NCI-H187 treated with DMSO at 0.1 percent for 48 hours (cell line): Measurements from ENCODE around the gene SMYD3.
"Not testable (repeated sequence)": the region's sequence is repeated elsewhere in the genome, so short reads cannot be mapped to it uniquely, and the experiment has no call there.

ENCODE experiments used
- DNase-seq: peaks from one replicate; lab custom pipeline; 2025; lab: John Stamatoyannopoulos, UW

SMYD3 gene

DNA sequence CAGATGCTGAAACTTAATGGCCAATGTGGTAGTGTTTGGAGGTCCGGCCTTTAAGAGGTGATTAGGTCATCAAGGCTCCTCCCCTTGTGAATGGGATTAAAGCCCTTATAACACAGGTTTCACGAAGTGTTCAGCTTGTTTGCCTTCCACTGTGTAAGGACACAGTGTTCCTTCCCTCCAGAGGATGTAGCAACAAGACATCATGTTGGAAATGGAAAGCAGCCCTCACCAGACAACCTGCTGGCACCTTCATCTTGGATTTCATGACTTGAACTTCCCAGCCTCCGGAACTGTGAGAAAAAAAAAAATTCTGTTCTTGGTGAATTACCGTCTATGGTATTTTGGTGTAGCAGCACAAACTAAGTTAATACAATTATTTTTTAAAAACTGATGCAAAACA is 738.5 kb downstream of the SMYD3 start:
- DNase-seq: no peak

DNA sequence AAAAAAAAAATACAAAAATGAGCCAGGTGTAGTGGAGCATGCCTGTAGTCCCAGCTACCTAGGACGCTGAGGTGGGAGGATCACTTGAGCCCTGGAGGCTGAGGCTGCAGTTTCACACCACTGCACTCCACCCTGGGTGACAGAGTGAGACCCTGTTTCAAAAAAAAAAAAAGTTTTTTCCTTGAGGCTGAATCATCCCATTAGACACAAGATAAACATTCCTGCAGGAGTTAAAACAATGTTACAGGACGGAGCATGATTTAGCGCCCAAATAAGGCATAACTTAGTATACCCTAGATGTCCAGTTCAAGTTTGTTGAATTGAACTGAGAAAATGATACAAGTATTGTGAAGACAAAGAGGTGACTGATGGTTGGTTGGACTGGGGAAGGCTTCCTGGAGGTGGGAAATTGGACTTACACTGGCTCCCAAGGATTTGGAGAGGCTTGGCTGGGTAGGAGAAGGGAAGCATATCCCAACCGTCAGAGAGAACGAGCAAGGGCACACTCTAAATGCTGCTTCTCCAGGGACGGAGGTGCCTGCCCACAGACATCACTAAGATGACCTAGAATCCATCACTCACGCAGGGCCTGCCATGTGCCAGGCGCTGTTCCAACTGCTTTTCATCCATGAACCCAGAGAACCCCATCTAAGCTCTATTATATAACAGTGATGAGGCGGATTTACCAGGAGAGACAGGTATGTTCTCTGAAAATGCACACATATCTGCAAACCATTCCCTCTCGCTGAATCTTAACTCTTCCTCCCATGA is 741.7 kb downstream of the SMYD3 start:
- no peak for DNase-seq

DNA sequence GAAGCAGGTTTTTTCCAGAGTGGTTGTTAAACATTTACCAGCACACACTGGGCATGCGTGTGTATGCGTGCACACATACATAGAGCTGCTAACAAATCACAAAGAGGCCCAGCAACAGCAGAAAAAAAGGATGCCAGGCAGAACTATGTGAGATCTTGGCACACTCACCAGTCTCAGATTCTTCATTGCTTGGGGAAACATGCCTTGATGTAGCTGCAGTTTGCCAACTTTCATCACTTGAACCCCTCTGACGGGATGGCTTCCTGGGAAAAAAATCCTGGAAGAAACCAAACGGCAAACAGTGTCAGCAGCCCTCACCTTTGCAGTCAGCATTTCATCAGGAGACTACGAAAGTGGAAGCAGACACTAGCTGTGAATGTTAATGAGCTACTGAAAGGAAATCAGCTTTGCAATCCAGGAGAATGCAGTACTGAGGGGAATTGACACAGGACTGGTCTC is 743.2 kb downstream of the SMYD3 start:
- no peak for DNase-seq

DNA sequence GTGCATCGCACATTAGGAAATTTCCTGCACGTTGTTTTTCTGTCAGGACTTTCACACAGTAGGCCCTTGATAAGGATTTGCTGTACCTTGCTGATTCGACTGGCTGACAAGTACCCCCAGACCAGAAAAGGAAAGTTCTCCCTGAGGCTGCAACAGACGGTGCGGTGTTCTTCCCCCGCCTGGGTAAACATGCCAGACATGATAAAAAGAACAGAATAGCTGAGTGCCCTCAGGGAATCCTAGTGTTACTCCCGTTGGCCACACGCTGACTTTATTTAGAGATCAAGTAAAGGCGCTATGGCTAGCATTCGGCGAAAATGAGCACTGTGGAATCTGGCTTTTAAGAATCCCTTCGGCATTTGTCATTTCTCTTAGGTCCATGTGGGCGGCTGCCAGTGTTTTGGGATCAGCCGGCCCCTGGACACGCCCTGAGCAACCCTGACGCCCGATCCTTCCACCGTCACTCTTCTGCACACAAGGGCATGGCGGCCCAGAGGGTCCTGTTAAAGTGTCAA is 744.6 kb downstream of the SMYD3 start:
- no peak for DNase-seq

DNA sequence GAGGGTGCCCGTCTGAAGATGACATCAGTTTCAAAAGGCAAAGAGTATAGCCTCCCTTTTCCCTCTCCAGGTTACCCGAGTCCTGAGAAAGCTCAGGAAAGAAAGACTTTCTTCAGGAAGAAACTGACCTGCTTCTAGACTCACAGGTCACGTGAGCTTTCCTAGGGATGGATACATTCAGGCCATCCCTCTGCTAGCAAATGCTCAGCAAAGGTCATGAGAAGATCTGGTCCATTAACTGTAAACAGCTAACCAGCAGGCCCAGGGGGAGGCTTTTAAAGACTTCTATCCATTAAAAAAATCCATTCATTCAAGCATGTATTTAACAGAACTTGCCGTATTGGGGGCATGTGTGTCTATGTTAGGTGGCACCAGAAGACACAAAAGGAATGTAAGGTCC is 746.8 kb downstream of the SMYD3 start:
- no peak for DNase-seq

DNA sequence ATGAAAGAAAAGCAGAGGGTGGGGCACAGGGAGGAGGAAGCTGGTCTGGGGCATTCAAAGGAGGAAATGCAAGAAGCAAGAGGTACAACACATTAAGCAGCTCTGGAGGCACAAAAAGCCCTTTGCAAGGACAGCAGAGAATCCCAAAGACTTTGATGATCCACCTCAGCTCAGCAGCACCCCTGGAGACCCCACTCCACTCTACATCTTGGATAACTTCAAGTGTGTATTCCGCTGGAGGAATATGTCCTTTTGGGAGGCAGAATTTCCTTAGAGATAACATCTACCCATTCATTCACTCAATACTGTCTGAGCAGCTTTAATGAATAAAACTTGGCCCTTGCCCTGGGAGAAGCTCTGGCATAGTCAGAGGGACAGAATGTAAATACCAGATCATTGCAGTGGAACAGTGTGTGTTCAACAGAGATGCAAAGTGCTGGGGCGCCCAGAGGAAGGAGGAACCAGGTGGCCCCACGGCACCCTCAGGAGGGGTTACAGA is 752.6 kb downstream of the SMYD3 start:
- DNase-seq: no peak

DNA sequence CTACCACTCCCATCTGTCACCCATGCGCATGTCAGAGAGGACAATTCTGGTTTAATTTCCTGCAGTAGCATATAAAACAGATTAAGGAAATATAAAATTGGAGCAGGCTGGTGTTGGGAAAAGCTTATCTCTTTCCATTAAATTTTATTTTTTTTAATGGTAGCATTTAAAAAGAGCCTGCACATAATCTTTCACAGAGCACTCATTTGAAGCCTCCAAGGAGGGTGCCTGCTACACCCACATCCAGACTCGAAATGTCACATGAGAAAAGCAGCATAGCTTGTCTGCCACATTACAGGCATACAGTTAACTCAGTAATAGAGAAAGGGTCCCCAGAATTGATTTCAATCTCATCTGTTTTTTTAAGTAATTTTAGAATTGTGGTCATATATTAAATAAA is 753.3 kb downstream of the SMYD3 start:
- DNase-seq: no peak

DNA sequence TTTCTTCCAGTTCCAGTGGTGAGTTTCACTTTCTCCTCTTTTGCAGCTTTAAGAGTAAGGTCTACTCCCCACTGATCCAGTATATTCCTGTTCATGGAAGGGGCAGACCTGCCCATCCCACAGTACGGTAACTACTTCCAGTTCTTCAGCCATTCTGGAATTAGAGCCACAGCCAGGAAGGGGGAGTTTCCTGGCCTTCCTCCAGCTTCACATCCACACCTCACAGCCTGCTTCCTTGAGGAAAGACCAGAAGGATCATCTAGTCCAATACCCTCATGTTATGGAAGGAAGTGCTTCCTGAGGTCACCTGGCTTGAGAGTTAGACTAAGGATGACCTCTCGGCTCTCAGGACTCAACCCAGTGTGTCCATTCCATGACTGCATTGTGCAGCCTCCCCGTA is 754.5 kb downstream of the SMYD3 start:
- DNase-seq: no peak

DNA sequence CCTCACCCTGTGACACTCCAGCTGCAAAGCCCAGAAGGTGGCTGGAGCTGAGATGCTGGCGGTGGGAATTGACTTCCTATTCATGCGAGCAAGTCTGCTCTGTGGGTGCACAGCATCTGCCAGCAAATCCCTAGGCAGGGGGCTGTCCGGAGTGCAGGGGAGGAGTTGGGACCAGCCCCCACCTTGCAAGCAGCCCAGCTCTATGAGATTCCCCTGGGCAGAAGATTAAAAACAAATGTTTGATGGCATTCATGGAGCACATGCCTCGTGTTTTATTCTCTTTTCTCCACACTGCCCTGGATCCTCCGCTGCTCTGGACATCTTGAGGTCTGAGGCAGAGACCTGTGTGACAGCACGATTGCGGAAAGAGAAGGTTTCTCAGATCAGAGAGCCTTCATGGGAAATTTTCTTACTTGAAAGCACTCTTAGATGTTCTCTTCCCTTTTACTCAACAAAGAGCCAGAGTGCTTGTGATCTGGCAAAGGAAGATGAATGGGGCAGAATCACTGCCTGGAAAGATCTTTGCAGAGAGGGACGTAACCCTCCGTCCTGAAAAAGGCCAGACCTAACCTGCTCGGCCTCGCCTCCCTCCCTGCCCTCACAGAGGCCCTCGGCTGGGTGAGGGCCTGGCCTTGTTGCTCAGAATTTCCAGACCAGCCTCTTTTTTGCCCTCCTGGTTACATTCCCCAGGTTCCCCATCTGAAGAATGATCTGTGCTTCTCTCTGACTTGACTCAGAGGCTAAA is 755.2 kb downstream of the SMYD3 start:
- no peak for DNase-seq

DNA sequence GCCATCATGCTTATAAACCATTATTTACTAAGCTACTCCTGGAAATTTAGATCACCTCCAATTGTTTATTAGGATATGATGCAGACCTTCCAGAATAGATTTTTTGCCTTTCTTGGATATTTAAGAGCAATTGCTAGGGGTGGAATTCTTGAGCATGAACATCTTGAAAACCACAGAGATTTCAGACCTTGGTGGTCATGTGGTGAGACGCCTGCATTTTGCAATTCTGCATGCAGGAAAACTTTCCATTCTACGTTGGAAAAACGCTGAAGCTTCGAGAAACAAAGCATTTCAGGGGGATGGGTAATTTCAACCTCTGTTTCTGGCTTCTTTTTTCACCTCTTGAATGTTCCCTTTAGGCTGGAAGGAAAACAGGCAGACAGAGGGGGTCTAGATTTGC is 756.0 kb downstream of the SMYD3 start:
- DNase-seq: no peak

DNA sequence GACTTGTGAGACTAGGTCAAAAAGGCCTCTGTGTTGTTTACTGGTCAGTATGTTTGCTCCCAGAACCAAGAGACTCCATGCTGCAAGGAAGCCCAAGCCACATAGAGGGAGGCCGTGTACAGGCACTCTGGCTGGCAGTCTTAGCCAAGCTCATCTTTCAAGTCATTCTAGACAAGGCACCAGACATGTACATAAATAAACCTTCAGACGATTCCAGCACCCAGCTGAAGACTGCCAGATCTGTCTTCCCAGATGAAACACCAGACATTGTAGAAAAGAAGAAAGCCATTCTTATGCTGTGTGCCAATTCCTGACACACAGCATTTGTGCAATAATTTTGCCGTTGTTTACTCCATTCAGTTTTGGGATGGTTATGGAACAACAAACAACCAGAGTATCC is 756.8 kb downstream of the SMYD3 start:
- no peak for DNase-seq

DNA sequence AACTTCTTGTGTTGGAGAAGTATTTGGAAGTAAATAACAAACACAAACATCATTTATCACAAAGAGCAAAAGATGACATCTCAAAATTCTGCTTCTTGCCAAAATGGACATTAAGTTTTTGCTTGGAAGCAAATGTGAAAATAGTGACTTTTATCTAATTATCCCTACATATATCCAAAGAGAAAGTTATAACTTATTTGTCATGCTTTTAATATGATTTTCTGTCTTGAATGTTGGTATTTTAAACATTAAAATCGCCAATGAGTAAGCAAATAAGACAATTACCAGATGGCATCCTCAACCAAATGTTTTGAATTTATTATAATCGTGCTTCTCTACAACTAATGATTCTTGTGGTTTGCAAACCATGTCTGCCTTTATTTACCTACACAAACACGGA is 758.0 kb downstream of the SMYD3 start:
- DNase-seq: no peak

DNA sequence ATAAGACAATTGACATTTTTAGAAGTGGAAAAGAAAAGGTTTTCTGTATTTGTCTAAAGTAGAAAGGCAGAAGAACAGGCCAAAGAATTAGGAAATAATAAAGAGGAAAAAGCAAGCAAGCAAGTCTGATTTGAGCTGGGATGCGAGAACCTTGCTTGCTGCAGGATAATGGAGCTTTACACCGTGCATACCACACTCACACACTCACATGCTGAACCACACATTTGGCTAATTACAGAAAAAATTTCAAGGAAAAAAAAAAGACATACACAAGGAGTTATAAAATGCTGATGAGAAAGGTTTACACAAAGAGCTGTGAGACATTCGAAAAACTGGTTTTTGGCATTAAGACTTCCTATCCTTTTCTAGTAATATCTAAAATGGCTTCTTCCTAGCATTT is 758.4 kb downstream of the SMYD3 start:
- no peak for DNase-seq

DNA sequence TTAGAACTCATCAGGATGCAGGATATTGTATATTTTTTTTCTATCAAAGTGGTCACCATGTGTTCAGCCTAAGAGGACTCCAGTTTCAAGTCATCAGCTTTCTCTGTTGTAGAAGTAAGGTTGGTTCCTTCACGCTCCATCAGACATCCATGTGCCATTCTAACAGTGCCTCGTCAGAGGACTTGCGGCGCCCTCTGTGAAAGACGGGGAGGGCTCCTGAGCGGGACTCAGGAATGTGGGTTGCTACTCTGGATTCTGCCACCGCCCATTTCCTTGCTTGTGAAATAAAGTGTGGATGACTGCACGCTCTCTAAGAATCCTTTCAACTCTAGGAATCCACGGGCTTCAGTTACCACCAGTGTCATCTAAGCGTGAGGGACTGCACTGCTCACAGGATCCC is 758.8 kb downstream of the SMYD3 start:
- DNase-seq: no peak

DNA sequence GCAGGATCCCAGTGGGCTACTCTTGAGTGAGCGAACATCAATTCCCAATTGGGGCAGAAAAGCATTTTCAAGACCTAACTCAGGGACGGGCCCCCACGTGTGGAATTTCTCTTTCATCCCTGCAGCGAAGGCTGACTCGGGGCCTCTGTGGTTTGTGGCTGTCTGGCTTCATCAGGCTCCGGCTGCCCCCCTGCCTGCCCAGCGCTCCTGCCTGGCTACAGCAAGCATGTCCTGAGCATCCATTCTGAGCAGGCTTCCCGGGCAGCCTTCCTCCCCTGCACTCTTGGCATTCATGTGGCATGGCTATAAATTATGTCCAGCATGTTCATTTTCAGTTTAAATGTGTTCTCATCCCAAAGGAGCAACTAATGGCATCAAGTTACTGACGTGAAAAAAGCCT is 764.2 kb downstream of the SMYD3 start:
- peak; percentile 2 for DNase-seq

DNA sequence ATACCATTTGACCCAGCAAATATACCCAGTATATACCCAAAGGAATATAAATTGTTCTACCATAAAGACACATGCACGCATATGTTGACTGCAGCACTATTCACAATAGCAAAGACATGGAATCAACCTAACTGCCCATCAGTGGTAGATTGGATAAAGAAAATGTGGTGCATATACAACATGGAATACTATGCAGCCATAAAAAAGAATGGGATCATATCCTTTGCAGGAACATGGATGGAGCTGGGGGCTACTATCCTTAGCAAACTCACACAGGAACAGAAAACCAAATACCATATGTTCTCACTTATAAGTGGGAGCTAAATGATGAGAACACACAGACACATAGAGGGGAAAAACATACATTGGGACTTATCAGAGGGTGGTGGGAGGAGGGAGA is 766.7 kb downstream of the SMYD3 start:
- DNase-seq: not testable (repeated sequence)

DNA sequence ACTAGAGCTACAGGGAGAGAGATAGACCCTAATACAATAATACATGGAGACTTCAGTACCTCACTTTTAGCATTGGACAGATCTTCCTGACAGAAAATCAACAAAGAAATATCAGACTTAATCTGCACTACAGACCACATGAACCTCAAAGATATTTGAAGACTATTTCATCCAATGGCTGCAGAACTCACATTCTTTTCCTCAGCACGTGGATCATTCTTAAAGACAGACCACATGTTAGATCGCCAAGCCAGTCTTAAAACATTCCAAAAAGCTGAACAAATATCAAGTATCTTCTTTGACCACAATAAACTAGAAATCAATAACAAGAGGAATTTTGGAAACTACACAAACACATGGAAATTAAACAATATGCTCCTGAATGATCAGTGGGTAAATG is 776.3 kb downstream of the SMYD3 start:
- no peak for DNase-seq

DNA sequence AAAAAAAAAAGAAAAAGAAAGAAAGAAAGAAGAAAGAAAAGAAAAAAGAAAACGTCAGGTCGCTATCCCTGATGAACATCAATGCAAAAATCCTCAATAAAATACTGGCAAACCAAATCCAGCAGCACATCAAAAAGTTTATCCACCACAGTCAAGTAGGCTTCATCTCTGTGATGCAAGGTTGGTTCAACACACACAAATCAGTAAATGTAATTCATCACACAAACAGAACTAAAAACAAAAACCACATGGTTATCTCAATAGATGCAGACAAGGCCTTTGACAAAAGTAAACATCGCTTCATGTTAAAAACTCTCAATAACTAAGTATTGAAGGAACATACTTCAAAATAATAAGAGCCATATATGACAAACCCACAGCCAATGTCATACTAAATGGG is 779.0 kb downstream of the SMYD3 start:
- not testable (repeated sequence) for DNase-seq

DNA sequence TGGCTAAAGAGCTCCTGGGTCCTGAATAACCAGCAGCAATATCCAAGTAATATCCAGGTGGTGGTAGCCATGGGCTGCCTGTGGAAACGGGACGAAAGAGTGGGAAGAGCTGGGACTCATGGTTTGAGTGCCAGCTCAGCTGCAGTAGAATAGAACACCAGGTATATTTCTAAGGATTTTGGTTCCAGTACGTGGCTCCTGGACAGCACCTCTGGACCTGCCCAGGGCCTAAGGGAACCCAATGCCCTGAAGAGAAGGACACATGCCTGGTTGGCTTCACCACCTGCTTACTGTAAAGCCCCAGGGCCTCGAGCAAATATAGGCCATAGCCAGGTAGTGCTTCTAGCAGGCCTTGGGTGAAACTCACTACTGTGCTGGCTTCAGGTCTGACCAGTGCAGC is 785.6 kb downstream of the SMYD3 start:
- DNase-seq: no peak

DNA sequence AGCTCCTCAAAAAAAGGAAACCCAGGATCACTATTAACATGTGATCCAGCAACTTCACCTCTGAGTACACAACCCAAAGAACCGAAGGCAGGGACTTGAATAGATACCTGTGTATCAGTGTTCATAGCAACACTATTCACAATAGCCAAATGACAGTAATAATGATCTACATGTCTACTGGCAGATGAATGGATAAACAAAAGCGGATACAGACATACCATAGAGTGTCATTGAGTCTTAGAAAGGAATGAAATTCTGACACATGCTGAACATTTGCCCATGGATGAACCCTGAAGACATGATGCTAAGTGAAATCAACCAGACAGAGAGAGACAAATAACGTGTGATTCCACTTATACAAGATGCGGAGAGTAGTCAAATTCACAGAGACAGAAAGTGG is 788.1 kb downstream of the SMYD3 start:
- DNase-seq: no peak

DNA sequence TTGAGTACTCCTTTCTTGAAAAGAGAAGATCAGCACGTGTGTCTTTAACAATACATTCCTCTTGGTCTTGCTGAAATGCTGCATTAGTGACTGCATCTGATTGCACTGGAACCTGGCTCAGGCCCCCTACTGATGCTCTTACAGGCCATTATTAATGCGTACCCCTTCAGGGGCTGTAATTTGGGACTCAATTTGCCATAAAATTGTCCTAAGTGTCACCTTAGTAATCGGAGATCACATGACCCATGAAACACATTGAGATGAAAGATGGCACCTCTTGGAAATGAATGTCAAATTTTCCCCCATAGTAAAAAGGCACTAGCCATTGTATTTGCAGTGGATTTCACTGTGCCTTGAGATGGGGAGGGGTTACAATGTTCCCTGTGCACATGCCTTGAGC is 789.0 kb downstream of the SMYD3 start:
- DNase-seq: no peak

DNA sequence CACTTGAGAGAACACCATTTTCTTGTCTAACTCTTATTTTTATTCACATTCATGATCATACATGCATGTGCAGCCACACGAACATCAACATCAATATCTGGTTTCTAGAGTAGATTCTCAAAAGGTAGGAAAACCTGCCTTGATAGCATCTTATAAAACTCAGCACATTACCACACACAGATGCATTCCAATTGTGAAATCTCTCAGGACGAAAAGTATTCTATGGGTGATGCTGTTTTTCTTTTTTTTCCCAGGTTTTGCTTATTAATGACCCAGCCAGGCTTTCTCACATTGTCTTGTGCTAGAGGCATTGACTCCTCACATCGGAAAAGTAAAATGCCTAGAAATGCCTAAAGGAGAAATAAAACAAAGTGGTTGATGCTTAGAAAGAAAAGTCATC is 789.5 kb downstream of the SMYD3 start:
- no peak for DNase-seq

DNA sequence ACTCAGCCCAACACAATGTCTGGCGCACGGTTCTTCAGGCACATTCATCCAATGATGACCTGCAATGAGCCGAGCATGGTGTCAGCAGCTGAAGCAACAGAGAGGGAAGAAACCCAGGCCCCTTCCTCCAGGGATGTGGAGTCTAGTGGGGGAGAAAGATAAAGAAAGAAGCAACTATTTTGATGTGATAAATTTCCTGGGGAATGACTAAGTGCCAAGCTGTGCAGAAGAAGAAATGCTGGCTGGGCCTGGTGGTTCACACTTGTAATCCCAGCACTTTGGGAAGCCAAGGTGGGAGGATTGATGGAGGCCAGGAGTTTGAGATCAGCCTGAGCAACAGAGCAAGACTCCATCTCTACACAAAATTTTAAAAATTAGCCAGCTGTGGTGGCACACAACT is 790.5 kb downstream of the SMYD3 start:
- no peak for DNase-seq
